NCI-H146 treated with DMSO at 0.1 percent for 48 hours (cell line): ENCODE measurements around the gene DPP3.
"Not testable (repeated sequence)": the region's sequence is repeated elsewhere in the genome, so short reads cannot be mapped to it uniquely, and the experiment has no call there.

Experiments used
- DNase-seq: peaks from one replicate; lab custom pipeline; 2025; ENCODE audit not compliant: unreplicated experiment; lab: John Stamatoyannopoulos, UW

DPP3 gene, protein sequence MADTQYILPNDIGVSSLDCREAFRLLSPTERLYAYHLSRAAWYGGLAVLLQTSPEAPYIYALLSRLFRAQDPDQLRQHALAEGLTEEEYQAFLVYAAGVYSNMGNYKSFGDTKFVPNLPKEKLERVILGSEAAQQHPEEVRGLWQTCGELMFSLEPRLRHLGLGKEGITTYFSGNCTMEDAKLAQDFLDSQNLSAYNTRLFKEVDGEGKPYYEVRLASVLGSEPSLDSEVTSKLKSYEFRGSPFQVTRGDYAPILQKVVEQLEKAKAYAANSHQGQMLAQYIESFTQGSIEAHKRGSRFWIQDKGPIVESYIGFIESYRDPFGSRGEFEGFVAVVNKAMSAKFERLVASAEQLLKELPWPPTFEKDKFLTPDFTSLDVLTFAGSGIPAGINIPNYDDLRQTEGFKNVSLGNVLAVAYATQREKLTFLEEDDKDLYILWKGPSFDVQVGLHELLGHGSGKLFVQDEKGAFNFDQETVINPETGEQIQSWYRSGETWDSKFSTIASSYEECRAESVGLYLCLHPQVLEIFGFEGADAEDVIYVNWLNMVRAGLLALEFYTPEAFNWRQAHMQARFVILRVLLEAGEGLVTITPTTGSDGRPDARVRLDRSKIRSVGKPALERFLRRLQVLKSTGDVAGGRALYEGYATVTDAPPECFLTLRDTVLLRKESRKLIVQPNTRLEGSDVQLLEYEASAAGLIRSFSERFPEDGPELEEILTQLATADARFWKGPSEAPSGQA

DNA sequence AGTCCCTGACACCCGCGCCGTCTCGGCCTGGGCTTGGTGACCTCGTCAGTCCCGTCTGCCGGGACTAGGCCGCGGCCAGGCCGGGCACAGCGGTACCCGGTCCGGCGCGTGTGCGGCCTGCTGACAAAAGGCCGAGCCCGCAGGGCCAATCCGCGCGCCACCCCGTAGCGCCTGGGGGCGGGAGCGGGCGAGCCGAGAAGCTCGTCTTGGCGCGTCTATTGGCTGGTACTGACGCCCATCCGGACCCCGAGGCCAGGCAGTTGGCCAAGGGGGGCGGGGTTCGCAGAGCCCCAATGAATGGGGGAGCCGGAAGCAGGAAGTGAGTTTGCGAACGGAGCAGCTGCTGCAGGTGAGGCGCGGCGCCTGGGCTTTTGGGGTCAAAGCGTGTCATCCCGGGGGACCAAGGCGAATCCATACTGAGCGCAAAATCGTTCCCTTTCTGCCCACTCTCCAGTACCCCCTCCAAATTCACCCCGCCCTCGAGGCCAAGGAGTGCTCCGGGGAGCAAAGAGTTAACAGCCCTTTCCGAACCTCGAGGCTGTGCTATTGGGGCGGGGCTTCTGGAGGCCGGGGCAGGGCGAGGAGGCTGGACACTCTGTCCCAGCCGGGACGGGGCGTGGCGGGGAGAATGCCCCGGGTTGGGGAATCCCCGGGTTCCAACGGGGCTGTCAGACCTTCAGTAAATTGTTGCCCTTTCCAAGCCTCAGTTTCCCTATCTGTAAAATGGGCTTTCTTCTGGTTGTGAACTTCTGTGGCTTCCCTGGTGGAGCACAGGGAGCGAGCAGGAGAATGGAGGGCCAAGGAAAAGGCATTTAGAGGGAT is at the start of gene DPP3:
DPP3 (plus strand) TSS at position 318 of the 822 bp plus-strand sequence. CDS start 1,767 bp downstream, outside the sequence.
- peak; percentile 90 for DNase-seq

DNA sequence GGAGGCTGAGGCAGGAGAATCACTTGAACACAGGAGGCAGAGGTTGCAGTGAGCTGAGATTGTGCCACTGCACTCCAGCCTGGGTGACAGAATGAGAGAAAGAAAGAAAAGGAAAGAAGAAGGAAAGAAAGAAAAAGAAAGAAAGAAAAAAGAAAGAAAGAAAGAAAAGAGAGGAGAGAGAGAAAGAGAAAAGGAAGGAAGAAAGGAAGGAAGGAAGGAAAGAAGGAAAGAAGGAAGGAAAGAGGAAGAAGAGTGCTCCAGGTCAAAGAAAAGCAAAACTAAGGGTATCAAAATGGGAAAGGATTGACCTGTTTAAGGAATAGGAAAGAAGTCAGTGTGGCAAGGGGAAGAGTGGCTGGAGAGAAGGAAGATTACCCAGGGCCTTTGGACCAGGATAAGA is 48.9 kb upstream of the DPP3 start:
- DNase-seq = not testable (repeated sequence)

DNA sequence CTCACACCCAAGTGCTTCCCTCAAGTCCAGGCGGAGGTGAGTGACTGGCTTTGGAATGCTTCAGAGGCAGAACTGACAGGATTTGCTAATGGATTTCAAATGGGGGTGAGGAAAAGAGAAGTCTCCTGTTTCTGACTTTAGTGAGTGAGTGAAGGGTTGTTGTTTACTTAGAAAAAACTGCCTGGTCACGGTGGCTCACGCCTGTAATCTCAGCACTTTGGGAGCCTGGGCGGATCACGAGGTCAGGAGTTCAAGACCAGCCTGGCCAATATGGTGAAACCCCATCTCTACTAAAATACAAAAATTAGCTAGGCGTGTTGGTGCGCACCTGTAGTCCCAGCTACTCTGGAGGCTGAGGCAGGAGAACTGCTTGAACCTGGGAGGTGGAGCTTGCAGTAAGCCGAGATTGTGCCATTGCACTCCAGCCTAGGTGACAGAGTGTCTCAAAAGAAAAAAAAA is 48.3 kb upstream of the DPP3 start:
- not testable (repeated sequence) for DNase-seq

DNA sequence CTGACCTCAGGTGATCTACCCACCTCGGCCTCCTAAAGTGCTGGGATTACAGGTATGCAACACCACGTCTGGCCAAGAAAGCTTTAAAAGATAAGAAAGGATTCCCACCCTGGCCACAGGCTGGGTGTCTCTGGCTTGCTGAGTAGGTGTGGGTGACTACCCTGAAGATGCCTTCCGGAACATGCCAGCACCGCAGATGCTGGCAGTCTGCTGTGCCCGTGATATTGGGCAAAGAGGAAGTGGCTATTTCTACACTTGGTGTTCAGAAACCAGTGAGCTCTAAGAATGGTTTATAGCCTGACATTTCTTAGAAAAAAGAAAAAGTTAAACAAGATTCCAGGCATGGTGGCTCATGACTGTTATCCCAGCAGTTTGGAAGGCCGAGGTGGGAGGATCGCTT is 47.6 kb upstream of the DPP3 start:
- no peak for DNase-seq

DNA sequence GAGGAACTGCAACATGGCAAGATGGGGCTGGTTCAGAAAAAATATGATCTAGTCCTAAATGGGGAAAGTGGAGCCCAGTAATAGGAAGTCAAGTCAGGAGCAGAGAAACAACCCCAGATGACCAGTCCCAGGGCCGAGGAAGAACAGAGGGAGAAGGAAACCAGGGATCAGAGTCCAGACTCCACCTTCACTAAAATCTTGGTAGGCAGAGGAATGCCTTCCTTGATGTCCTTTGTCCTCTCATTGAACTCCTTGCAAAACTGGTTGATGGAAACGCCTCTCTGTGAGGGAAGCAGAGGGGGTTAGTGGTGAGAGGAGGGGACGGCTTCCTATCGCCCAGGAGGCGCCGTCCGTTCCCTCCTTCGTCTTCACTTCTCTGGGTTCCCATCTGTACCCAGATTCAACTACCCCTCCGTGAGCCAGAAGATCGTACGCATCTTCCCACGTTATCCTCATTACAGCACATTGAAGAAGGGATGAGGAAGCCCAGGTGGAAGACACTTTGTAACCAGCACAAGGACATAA is 42.2 kb upstream of the DPP3 start:
- DNase-seq = no peak

DNA sequence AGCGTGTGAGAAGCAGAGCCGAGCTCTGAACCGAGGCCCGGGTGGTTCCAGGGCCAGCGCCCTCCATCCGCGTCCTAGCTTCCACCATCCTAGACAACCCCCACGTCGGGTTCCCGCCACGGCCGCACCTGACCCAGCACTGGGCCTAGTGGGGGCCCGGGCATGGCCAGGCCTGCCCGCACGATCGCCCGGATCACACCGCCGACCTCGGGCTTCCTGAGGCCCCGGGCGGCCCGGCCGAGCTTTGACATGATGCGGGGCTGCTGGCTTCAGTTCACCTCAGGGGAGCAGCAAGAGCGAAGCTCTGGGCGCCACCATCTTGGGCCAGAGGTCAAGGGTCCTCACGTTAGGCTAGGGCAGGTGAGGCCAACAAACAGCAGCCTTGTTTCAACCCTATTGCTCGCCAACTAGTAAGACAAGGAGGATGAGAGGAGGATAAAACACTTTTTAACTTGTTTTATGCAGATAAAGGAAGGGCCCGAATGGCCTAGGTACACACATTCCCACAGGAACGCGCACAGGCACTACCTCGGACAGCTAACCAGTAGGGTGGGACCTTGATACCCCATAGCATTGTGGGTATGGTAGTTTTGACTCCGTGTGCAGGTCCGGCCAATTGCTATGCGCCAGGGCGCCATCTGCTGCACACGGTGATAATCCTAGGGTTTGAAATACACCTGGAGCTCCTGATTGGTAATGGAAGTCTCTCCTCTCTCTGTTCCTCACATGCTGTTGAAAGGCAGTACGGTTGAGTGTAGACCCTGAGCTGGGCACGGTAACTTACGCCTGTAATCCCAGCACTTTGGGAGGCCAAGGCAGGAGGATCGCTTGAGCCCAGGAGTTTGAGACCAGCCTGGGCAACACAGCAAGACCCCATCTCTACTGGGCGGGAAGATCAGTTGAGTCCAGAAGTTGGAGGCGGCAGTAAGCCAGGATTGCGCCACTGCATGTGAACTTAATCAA is 41.4 kb upstream of the DPP3 start, which contains the start of gene MRPL11:
MRPL11 (minus strand) TSS at position 345 of the 963 bp plus-strand sequence; CDS start at position 251, 94 bp downstream.
- DNase-seq = peak; percentile 93

DNA sequence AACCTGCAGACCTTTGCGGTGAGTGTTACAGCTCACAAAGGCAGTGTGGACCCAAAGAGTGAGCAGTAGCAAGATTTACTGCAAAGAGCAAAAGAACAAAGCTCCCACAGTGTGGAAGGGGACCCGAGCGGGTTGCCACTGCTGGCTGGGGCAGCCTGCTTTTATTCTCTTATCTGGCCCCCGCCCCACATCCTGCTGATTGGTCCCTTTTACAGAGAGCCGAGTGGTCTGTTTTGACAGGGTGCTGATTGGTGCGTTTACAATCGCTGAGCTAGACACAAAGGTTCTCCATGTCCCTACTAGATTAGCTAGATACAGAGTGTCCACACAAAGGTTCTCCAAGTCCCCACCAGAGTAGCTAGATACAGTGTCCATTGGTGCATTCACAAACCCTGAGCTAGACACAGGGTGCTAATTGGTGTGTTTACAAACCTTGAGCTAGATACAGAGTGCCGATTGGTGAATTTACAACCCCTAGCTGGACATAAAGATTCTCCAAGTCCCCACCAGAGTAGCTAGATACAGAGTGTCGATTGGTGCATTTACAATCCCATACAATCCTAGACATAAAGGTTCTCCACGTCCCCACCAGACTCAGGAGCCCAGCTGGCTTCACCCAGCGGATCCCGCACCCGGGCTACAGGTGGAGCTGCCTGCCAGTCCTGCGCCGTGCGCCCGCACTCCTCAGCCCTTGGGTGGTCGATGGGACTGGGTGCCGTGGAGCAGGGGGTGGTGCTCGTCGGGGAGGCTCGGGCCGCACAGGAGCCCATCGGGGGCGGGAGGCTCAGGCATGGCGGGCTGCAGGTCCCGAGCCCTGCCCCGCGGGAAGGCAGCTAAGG is 39.9 kb upstream of the DPP3 start:
- peak; percentile 80 for DNase-seq

DNA sequence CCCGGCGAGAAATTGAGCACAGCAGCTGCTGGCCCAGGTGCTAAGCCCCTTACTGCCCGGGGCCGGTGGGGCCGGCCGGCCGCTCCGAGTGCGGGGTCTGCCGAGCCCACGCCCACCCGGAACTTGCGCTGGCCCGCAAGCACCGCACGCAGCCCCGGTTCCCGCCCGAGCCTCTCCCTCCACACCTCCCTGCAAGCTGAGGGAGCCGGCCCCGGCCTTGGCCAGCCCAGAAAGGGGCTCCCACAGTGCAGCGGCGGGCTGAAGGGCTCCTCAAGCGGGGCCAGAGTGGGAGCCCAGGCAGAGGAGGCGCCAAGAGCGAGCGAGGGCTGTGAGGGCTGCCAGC is 39.3 kb upstream of the DPP3 start:
- not testable (repeated sequence) for DNase-seq

DNA sequence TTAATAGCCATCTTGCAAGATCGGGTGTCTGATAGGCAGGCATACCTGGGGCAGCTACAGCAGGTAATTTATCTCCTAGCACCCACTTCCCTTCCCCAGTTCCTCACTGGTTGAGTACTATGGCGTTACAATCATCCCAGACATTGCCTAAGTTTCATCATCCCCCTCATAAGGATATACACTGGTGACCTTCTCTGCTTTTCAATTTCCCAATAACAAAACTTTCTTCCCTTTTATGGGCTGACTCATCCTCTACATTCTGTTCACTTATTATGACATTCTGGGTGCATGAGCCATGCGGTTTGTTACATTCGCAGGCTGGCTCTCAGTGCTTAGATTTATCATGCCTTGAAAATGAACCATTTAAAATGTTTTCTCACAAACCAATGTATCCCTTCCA is 36.6 kb upstream of the DPP3 start:
- no peak for DNase-seq

DNA sequence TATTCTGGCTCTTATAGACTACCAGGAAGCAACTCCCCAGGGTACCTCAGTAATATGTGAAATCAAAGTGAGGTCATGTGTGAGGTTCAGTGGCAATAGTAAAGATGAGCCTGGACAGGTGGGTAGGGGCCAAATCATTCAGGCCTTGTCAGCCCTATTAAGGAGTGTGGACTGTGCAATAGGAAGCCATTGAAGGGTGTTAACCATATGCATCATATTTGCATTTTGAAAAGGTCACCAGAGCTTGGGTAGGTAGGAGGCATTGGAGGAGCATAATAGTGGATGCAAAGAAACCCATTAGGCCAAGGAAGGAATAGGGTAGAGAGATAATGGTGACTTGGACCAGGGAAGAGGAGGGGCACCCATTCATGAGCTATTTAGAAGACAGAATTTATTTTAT is 33.2 kb upstream of the DPP3 start:
- peak; percentile 5 for DNase-seq

DNA sequence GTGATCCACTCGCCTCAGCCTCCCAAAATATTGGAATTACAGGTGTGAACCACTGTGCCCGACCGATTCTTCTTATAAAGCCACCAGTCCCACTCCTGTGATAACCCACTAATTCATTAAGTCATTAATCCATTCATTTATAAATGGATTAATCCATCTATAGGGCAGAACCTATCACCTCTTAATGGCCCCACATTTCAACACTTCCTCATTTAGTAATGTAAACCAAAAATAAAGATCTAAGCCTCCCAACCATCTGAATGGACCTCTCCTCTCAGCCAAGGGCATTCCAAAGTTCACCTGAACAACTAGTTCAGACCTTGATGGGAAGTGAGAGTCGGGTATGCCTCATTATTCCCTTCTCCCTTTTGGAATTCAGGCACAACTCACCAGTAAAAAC is 31.7 kb upstream of the DPP3 start:
- DNase-seq = no peak

DNA sequence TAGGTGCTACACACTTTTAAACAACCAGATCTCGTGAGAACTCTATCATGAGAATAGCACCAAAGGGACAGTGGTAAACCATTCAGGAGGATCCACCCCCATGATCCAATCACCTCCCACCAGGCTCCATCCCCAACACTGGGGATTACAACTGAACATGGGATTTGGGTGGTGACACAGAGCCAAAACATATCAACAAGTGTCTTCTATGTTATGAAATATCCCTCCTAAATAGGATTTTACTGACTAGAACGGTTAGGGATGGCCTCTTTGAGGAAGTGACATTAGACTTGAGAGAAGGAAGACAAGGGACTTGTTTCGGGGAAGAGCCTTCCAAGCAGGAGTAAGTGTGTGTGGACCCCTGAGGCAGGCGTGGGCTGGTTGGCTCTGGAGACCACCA is 29.7 kb upstream of the DPP3 start:
- DNase-seq = no peak

DNA sequence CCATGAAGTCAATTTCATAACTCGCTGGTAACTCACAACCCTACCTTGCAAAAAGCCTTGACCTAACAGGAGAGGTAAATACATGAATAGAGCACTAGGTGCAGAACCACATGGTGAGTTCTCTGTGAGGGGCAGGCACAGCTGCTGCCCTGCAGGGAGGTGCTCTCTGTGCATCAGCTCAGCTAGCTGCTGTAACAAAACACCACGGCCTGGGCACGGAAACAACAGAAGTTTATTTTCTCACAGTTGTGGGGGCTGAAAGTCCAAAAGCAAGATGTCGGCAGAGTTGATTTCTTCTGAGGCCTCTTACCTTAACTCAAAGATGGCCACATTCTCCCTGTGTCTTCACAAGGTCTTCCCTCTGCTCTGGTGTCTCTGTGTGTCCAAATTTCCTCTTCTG is 28.6 kb upstream of the DPP3 start:
- DNase-seq = no peak

DNA sequence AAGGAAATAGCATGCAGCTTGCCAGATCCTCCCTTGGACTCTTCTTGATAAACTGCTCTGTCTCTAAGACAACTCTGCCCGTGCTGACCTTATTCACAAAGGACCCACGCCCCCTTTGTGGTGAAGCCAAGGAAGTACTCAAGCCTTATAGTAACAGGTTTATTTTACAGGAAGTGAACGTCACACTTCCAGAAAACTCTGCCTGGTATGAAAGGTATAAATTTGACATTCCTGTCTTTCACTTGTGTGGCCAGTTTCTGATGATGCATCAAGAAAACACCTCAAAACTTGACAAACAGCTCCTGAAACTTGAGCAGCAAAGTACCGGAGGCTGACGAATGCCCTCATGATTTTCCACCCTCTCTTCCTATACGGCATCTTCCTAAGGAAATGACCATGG is 26.0 kb upstream of the DPP3 start:
- no peak for DNase-seq

DNA sequence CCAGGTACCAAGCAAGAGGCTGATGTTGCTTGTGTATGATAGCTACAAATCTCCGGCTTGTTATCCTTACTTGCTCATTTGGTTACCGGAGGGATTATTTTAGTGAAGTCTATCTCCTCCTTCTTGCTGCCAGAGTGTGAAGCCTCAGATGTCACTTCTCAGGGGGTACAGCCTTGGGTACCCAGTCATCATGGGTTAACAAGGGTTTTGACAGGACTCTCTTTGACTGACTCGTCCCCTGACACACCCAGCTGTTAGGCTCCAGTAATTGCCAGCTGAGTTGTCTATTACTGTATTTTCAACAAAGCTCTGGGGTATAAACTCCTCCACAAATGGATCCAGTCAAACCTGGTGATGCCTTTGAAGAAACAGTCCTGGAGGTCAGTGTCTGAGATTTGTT is 25.4 kb upstream of the DPP3 start:
- DNase-seq = no peak

DNA sequence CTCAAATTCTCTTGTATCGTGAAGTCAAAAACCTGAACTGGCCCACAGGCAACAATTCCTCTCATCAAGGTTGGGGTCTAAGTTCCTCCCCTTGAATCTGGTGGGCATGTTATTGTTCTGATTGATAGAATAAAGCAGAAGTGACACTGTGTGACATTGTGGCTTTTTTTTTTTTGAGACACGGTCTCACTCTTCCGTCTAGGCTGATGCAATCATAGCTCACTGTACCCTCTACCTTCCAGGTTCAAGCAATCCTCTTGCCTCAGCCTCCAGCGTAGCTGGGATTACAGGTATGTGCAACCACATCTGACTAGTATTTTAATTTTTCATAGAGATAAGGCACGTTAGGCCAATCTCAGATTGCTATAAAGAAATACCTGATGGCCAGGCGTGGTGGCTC is 22.4 kb upstream of the DPP3 start:
- DNase-seq = no peak

DNA sequence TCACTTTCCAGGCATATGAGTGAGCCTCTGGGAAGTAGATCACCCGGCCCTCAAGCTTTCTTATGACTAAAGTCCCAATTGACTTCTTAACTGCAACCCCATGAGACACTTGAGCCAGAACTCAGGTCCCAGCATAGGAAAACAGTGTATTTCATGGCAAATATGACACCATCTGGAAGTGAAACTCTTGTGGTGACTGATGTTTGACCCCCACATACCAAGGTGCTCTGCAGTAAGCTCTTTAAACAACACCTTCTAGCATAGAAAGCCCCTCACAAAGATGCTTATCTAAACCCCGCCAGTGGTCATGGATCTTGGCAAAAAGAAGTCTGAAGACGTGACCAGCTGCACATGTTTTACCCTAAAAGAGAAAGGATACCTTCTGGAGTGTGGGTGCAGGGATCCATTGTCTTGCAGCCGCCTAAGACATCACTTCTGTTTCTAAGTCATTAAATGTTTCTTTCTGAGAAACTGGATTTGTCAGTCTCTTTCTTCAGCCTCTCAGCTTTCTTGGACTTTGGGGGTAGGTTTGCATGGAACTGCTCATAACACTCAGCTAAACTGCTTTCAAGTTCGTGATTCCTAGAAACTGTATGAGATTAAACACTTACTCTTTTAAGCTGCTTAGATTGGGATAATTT is 21.0 kb upstream of the DPP3 start:
- no peak for DNase-seq

DNA sequence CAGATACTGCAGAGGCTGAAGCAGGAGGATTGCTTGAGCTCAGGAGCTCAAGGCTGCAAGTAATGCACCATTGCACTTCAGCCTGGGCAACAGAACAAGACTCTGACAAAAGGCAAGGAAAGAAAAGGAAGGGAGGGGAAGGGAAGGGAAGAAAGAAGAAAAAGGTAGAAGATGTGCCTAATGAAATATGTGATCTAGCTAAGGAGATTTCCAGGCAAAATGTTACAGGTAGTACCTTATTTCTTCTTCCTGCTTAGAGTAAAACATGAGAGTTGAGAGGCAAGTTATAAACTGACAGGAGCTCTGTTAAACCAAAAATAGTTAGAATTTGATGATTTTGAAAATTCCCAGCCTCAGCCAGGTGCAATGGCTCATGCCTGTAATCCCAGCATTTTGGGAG is 18.2 kb upstream of the DPP3 start:
- no peak for DNase-seq

DNA sequence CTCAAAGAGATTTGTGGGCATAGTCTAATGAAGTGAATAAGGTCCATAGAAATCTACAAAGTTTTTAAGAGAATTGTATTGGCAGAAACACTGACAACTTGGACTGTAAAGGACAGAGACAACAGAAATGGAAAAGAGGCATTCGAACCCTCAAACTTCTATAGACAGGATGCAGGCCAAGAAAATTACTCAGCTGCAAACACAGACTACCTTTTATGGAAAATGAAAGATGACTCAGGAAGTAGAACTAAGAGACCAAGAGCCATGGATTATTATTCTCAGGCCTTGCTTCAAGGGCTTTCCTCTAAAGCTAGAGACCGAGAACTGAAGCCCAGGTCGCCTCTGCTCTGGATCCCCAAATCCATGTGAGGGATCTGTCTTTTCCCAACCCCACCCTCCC is 17.3 kb upstream of the DPP3 start:
- no peak for DNase-seq
